22Rv1 (cell line): ENCODE measurements around the gene PURB.

Experiments used
- CTCF ChIP-seq: fragments of 450-650 bp; IDR thresholded peaks from 2 replicates; pipeline ENCODE4 v1.5.1; 2017; ENCODE audit warnings: mild to moderate bottlenecking
- ZFX ChIP-seq: fragments of 450-650 bp; IDR thresholded peaks from 2 replicates; pipeline ENCODE4 v1.6.1; 2017; ENCODE audit warnings: antibody characterized with exemption, borderline replicate concordance

GRCh38 chr7:44897309-44897708 lies 12.0 kb upstream of the PURB start:
- TF ChIP-seq CTCF (no peak), ZFX (no peak)
